HCT116 (cell line): ENCODE data around the gene MUC20.

Experiments
- EZH2 ChIP-seq: fragments of 200-600 bp; sonication (generic); IDR thresholded peaks from 2 replicates; pipeline ENCODE4 v1.6.1; 2017; ENCODE audit warnings: antibody characterized with exemption, mixed run types
- POLR2A ChIP-seq: IDR thresholded peaks from 2 replicates; pipeline ENCODE4 v1.7.0; 2011; ENCODE audit warnings: borderline replicate concordance; ENCODE audit not compliant: insufficient read depth, insufficient read length; ENCODE audit errors: extremely low read depth
- POLR2AphosphoS5 ChIP-seq: IDR thresholded peaks from 2 replicates; pipeline ENCODE4 v1.6.1; 2011; ENCODE audit warnings: mild to moderate bottlenecking, low read depth, low read length, moderate library complexity
- SRF ChIP-seq: IDR thresholded peaks from 2 replicates; pipeline ENCODE4 v1.6.1; 2012; ENCODE audit warnings: low read depth
- TF ChIP-seq, protein P1 (sequence below), 3 experiments: fragments of 200-600 bp in 1 of 3; sonication (generic) in 1 of 3; IDR thresholded peaks in 2 of 3; conservative IDR thresholded peaks in 1 of 3; 2 replicates each; pipeline ENCODE4 v1.5.1; 2012 to 2017; ENCODE audit warnings: low read depth in 2 of 3, low read length in 2 of 3, antibody characterized with exemption in 1 of 3, borderline replicate concordance in 1 of 3, control low read depth in 1 of 3, mild to moderate bottlenecking in 1 of 3, mixed read lengths in 1 of 3, mixed run types in 1 of 3, moderate library complexity in 1 of 3; ENCODE audit not compliant: insufficient read depth in 1 of 3
- TF ChIP-seq, protein P2 (sequence below): IDR thresholded peaks from 2 replicates; pipeline ENCODE4 v1.6.1; 2012

DNA sequence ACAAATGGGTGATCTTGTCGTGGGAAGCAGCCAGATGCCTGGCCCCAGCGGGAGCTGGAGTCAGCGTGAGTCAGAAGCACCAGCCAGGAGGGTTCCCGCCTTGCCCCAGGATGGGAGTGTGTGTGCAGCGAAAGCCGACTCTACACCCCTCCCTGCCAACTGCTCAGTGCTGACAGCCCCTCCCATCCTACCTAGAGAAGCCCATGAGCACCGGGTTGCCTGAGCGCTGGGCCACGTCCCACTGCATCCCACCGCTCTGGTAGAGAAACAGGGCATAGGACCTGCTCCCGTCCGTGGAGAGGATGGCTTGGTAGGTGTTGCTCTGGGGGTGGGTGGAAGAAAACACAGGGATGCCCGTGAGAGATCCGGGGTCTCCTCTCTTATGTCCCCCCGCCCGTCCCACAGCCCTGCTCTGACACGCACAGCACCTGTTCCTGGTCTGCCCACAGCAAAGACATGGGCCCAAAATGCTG is 48.1 kb downstream of the MUC20 start:
- TF ChIP-seq EZH2, result no peak
- TF ChIP-seq, protein P1, sequence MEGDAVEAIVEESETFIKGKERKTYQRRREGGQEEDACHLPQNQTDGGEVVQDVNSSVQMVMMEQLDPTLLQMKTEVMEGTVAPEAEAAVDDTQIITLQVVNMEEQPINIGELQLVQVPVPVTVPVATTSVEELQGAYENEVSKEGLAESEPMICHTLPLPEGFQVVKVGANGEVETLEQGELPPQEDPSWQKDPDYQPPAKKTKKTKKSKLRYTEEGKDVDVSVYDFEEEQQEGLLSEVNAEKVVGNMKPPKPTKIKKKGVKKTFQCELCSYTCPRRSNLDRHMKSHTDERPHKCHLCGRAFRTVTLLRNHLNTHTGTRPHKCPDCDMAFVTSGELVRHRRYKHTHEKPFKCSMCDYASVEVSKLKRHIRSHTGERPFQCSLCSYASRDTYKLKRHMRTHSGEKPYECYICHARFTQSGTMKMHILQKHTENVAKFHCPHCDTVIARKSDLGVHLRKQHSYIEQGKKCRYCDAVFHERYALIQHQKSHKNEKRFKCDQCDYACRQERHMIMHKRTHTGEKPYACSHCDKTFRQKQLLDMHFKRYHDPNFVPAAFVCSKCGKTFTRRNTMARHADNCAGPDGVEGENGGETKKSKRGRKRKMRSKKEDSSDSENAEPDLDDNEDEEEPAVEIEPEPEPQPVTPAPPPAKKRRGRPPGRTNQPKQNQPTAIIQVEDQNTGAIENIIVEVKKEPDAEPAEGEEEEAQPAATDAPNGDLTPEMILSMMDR (IDR thresholded peaks at IDR 0.05 in 2 of 3, conservative IDR thresholded peaks at IDR 0.05 in 1 of 3; ENCODE audit: borderline replicate concordance in 1 of 3, insufficient read depth in 1 of 3, low read depth in 2 of 3, low read length in 2 of 3), result no peak
- TF ChIP-seq, protein P2, sequence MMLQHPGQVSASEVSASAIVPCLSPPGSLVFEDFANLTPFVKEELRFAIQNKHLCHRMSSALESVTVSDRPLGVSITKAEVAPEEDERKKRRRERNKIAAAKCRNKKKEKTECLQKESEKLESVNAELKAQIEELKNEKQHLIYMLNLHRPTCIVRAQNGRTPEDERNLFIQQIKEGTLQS, result no peak
- no peak for TF ChIP-seq POLR2AphosphoS5
- no peak for TF ChIP-seq SRF
- no peak for TF ChIP-seq POLR2A
